HG02981 (cell line): ENCODE data around the gene C3orf38.
"Not testable (repeated sequence)": the region's sequence is repeated elsewhere in the genome, so short reads cannot be mapped to it uniquely, and the experiment has no call there.

ENCODE experiments used
- ATAC-seq: cut with Tn5 transposase; IDR thresholded peaks from one replicate; pipeline ENCODE4 v1.9.1; 2021; ENCODE audit warnings: mild to moderate bottlenecking, moderate library complexity; ENCODE audit not compliant: unreplicated experiment

Gene C3orf38

GRCh38 chr3:88149509-88150362 is at the start of gene C3orf38:
Gene C3orf38, plus strand, starts transcription at chr3:88149959. Its CDS starts 94 bp downstream, at chr3:88150053.
- peak; percentile 78 for ATAC-seq

GRCh38 chr3:88101142-88101541 is 48.6 kb upstream of the C3orf38 start:
- peak; percentile 96 for ATAC-seq

GRCh38 chr3:88105325-88105724 is 44.4 kb upstream of the C3orf38 start:
- no peak for ATAC-seq

- no peak for ATAC-seq
Observed at GRCh38 chr3:88112289-88112688, 37.5 kb upstream of the C3orf38 start.

GRCh38 chr3:88113311-88114162 is 36.2 kb upstream of the C3orf38 start:
- ATAC-seq: peak; percentile 93

GRCh38 chr3:88114878-88115549 is 34.7 kb upstream of the C3orf38 start:
- ATAC-seq: no peak

GRCh38 chr3:88117683-88118082 is 32.1 kb upstream of the C3orf38 start:
- no peak for ATAC-seq

GRCh38 chr3:88118603-88119002 is 31.2 kb upstream of the C3orf38 start:
- ATAC-seq: not testable (repeated sequence)

GRCh38 chr3:88123526-88123925 is 26.2 kb upstream of the C3orf38 start:
- no peak for ATAC-seq

- no peak for ATAC-seq
Observed at GRCh38 chr3:88131695-88132094, 18.1 kb upstream of the C3orf38 start.

GRCh38 chr3:88132894-88133293 is 16.9 kb upstream of the C3orf38 start:
- ATAC-seq: no peak

GRCh38 chr3:88133711-88134263 is 16.0 kb upstream of the C3orf38 start:
- ATAC-seq: no peak

GRCh38 chr3:88137836-88138235 is 11.9 kb upstream of the C3orf38 start:
- no peak for ATAC-seq

- ATAC-seq: no peak
Observed at GRCh38 chr3:88141458-88142083, 8.2 kb upstream of the C3orf38 start.

GRCh38 chr3:88142094-88142624 is 7.6 kb upstream of the C3orf38 start:
- peak; percentile 61 for ATAC-seq

- no peak for ATAC-seq
Observed at GRCh38 chr3:88147261-88147660, 2.5 kb upstream of the C3orf38 start.

GRCh38 chr3:88148651-88149050 is 1.1 kb upstream of the C3orf38 start:
- no peak for ATAC-seq

GRCh38 chr3:88149101-88149508 is 654 bp upstream of the C3orf38 start:
- peak; percentile 11 for ATAC-seq

- peak; percentile 30 for ATAC-seq
Observed at GRCh38 chr3:88150371-88150770, 612 bp downstream of the C3orf38 start.

GRCh38 chr3:88150806-88151205 is 1.0 kb downstream of the C3orf38 start:
- ATAC-seq: no peak
